Naive thymus-derived CD4-positive, alpha-beta T cell (primary cell): ENCODE measurements around the gene HAUS7. TPM values are rescaled to one million over a fixed set of nuclear protein-coding genes. Genes with fewer than 3 reads are reported as not detected.

Source experiments
- ATAC-seq: fragments of 150-1000 bp; cut with Tn5 transposase; 2 replicates; pipeline ENCODE4 v1.10.0; 2021; ENCODE audit warnings: mild to moderate bottlenecking, moderate library complexity
- CTCF ChIA-PET: fragments of 350-600 bp; sonication (Branson Sonifier 250); formaldehyde crosslinking; loops from one replicate; lab custom pipeline; 2021; ENCODE audit warnings: antibody characterized with exemption; lab: Charles Lee
- POLR2A ChIA-PET: fragments of 350-600 bp; sonication (Branson Sonifier 250); formaldehyde crosslinking; loops from one replicate; lab custom pipeline; 2021; ENCODE audit warnings: antibody characterized with exemption, inconsistent platforms; lab: Charles Lee
- DNase-seq, 9 donors: peaks; one replicate each; pipeline versions ENCODE4 v3.0.0 to v3.0.0-alpha.2; 2020 to 2022; ENCODE audit warnings: mixed read lengths in 1 of 9
- H3K27ac ChIP-seq: one replicate; pipeline ENCODE4 v1.7.0; 2013; ENCODE audit warnings: mild to moderate bottlenecking, low read depth, low read length, moderate library complexity
- H3K27me3 ChIP-seq, 2 donors: one replicate each; pipeline ENCODE4 v1.7.0; 2013; ENCODE audit warnings: low read length in 2 of 2, mild to moderate bottlenecking in 2 of 2, moderate library complexity in 2 of 2; ENCODE audit not compliant: control insufficient read depth in 2 of 2, insufficient read depth in 2 of 2
- H3K36me3 ChIP-seq, 3 experiments: 1 replicate in 2 of 3; 2 replicates in 1 of 3; pipeline ENCODE4 v1.7.0; 2013; ENCODE audit warnings: low read length in 3 of 3, mild to moderate bottlenecking in 3 of 3, moderate library complexity in 1 of 3; ENCODE audit not compliant: insufficient read depth in 3 of 3, control insufficient read depth in 2 of 3
- H3K4me1 ChIP-seq, 2 donors: one replicate each; pipeline ENCODE4 v1.7.0; 2013; ENCODE audit warnings: low read length in 2 of 2, mild to moderate bottlenecking in 2 of 2, moderate library complexity in 1 of 2; ENCODE audit not compliant: control insufficient read depth in 2 of 2, insufficient read depth in 2 of 2
- H3K4me3 ChIP-seq: 2 replicates; pipeline ENCODE4 v1.7.0; 2013; ENCODE audit warnings: mild to moderate bottlenecking, low read length
- H3K9me3 ChIP-seq, 3 experiments: 1 replicate in 2 of 3; 2 replicates in 1 of 3; pipeline ENCODE4 v1.7.0; 2013; ENCODE audit warnings: low read length in 3 of 3; ENCODE audit not compliant: control insufficient read depth in 2 of 3
- H3K27ac Mint-ChIP-seq, 9 donors: one replicate each; pipeline ENCODE4 v1.8.0; 2020 to 2022; ENCODE audit warnings: mixed read lengths in 9 of 9, mild to moderate bottlenecking in 8 of 9, moderate library complexity in 5 of 9, inconsistent platforms in 2 of 9
- H3K27me3 Mint-ChIP-seq, 5 donors: one replicate each; pipeline ENCODE4 v1.8.0; 2021 to 2022; ENCODE audit warnings: mixed read lengths in 5 of 5, mild to moderate bottlenecking in 1 of 5
- H3K36me3 Mint-ChIP-seq, 5 donors: one replicate each; pipeline ENCODE4 v1.8.0; 2020 to 2022; ENCODE audit warnings: mixed read lengths in 5 of 5, mild to moderate bottlenecking in 3 of 5, inconsistent platforms in 1 of 5
- H3K4me1 Mint-ChIP-seq, 7 donors: one replicate each; pipeline ENCODE4 v1.8.0; 2020 to 2022; ENCODE audit warnings: mixed read lengths in 7 of 7, mild to moderate bottlenecking in 3 of 7, inconsistent platforms in 1 of 7
- H3K4me3 Mint-ChIP-seq, 10 donors: one replicate each; pipeline ENCODE4 v1.8.0; 2020 to 2022; ENCODE audit warnings: mild to moderate bottlenecking in 10 of 10, mixed read lengths in 10 of 10, moderate library complexity in 6 of 10, inconsistent platforms in 2 of 10
- H3K9me3 Mint-ChIP-seq, 11 donors: one replicate each; pipeline ENCODE4 v1.8.0; 2020 to 2022; ENCODE audit warnings: mixed read lengths in 11 of 11, mild to moderate bottlenecking in 4 of 11, inconsistent platforms in 1 of 11, moderate library complexity in 1 of 11
- intact Hi-C, 2 donors: fragments of 100-400 bp; cut with micrococcal nuclease; formaldehyde crosslinking; loops; one replicate each; pipeline ENCODE4 v1.15.1; 2023
- polyA plus RNA-seq, 2 donors: library from polyadenylated mRNA; unstranded; fragments of 300-500 nt; fragmentation: Illumina TruSeq; gene quantifications; one replicate each; pipeline ENCODE4 v1.2.3, GENCODE V29; 2021
- total RNA-seq, 6 experiments: library from RNA in 5 of 6; stranded (reverse) in 5 of 6; gene quantifications; 1 replicate in 5 of 6; 2 replicates in 1 of 6; pipeline ENCODE4 v1.2.3 and lab custom pipeline; 2021 to 2026

Gene HAUS7
- total and polyA plus RNA-seq, 7 experiments from 2014 or later = 20.7 to 44.8 (median 28.4) TPM

GRCh38 chrX:153416781-153417450, 53.5 kb downstream of the HAUS7 start:
- no peaks in the 10 kb centered on the region for H3K36me3 ChIP-seq
- H3K9me3 Mint-ChIP-seq = no peaks in the 10 kb centered on the region
- H3K4me3 ChIP-seq = no peak overlapping the region
- H3K4me1 Mint-ChIP-seq = peaks cover 0 to 10% (median 6%) of the 10 kb centered on the region in 7 donors
- H3K27ac ChIP-seq = no peak overlapping the region
- ATAC-seq (no peak), DNase-seq (no peak)
- H3K9me3 ChIP-seq = no peaks in the 10 kb centered on the region
- H3K36me3 Mint-ChIP-seq = peaks cover 0 to 6% (median 0%) of the 10 kb centered on the region in 5 donors
- ChIA-PET CTCF (interaction anchor here (0.7 kb wide), 1 partner anchor 92 kb away, joined by 3 read pairs; no protein-coding TSS in a partner anchor), POLR2A (no interaction called here)
- H3K27ac Mint-ChIP-seq = no peak overlapping the region
- no peak overlapping the region for H3K4me3 Mint-ChIP-seq
- intact Hi-C loops = no loop called here
- H3K27me3 Mint-ChIP-seq = peaks cover 0 to 2% (median 0%) of the 10 kb centered on the region in 5 donors
- no peaks in the 10 kb centered on the region for H3K4me1 ChIP-seq
- H3K27me3 ChIP-seq = no peaks in the 10 kb centered on the region

- peaks cover 0 to 12% (median 8%) of the 10 kb centered on the region in 7 donors for H3K4me1 Mint-ChIP-seq
- ATAC-seq = no peak
Measured at GRCh38 chrX:153414856-153415510, 55.4 kb downstream of the HAUS7 start.

GRCh38 chrX:153413731-153414130, 56.6 kb downstream of the HAUS7 start:
- CTCF ChIA-PET = no interaction called here
- Mint-ChIP-seq H3K36me3 (no peaks in the 10 kb centered on the region), H3K4me3 (peak overlapping the region in 4 of 10 donors; percentile 20 to 37 (median 21)), H3K9me3 (no peaks in the 10 kb centered on the region), H3K4me1 (peaks cover 0 to 12% (median 8%) of the 10 kb centered on the region in 7 donors), H3K27ac (no peak overlapping the region), H3K27me3 (peaks cover 0 to 3% (median 0%) of the 10 kb centered on the region in 5 donors)
- intact Hi-C loops = no loop called here
- Histone ChIP-seq H3K9me3 (no peaks in the 10 kb centered on the region), H3K27me3 (no peaks in the 10 kb centered on the region), H3K36me3 (no peaks in the 10 kb centered on the region), H3K4me3 (no peak overlapping the region), H3K27ac (no peak overlapping the region), H3K4me1 (no peaks in the 10 kb centered on the region)
- ATAC-seq (no peak), DNase-seq (no peak)
- POLR2A ChIA-PET = no interaction called here

More at GRCh38 chrX:153414856-153415510, 55.4 kb downstream of the HAUS7 start:
- no peak overlapping the region for H3K27ac Mint-ChIP-seq
- ChIA-PET CTCF (no interaction called here), POLR2A (no interaction called here)
- DNase-seq = no peak
- no peaks in the 10 kb centered on the region for H3K36me3 Mint-ChIP-seq
- H3K36me3 ChIP-seq = no peaks in the 10 kb centered on the region
- peaks cover 0 to 3% (median 0%) of the 10 kb centered on the region in 5 donors for H3K27me3 Mint-ChIP-seq
- no peak overlapping the region for H3K4me3 ChIP-seq
- no peaks in the 10 kb centered on the region for H3K4me1 ChIP-seq
- no peaks in the 10 kb centered on the region for H3K9me3 ChIP-seq
- H3K27me3 ChIP-seq = no peaks in the 10 kb centered on the region
- intact Hi-C loops = no loop called here
- no peak overlapping the region for H3K4me3 Mint-ChIP-seq
- no peak overlapping the region for H3K27ac ChIP-seq
- H3K9me3 Mint-ChIP-seq = no peaks in the 10 kb centered on the region

- intact Hi-C loops = no loop called here
- peaks cover 0 to 12% (median 8%) of the 10 kb centered on the region in 7 donors for H3K4me1 Mint-ChIP-seq
Measured at GRCh38 chrX:153412746-153413720, 57.3 kb downstream of the HAUS7 start.

GRCh38 chrX:153411988-153412574, 58.3 kb downstream of the HAUS7 start:
- Histone ChIP-seq H3K4me1 (no peaks in the 10 kb centered on the region), H3K27me3 (no peaks in the 10 kb centered on the region), H3K9me3 (no peaks in the 10 kb centered on the region), H3K36me3 (no peaks in the 10 kb centered on the region), H3K4me3 (peak overlapping the region; percentile 18), H3K27ac (no peak overlapping the region)
- peak overlapping the region; percentile 29 to 81 (median 67) for H3K4me3 Mint-ChIP-seq
- peaks cover 0 to 12% (median 8%) of the 10 kb centered on the region in 7 donors for H3K4me1 Mint-ChIP-seq
- no peaks in the 10 kb centered on the region for H3K9me3 Mint-ChIP-seq
- ATAC-seq = peak; percentile 31
- POLR2A ChIA-PET = no interaction called here
- H3K27me3 Mint-ChIP-seq = peaks cover 0 to 3% (median 0%) of the 10 kb centered on the region in 5 donors
- DNase-seq = no peak
- intact Hi-C loops = no loop called here
- H3K27ac Mint-ChIP-seq = peak overlapping the region in 2 of 9 donors; percentile 8 to 16
- CTCF ChIA-PET = no interaction called here
- H3K36me3 Mint-ChIP-seq = no peaks in the 10 kb centered on the region

More at GRCh38 chrX:153412746-153413720, 57.3 kb downstream of the HAUS7 start:
- no peaks in the 10 kb centered on the region for H3K36me3 Mint-ChIP-seq
- H3K4me3 Mint-ChIP-seq = peak overlapping the region in 3 of 10 donors; percentile 77 to 81 (median 78)
- no peaks in the 10 kb centered on the region for H3K36me3 ChIP-seq
- peaks cover 0 to 3% (median 0%) of the 10 kb centered on the region in 5 donors for H3K27me3 Mint-ChIP-seq
- ChIA-PET POLR2A (no interaction called here), CTCF (no interaction called here)
- ATAC-seq (no peak), DNase-seq (no peak)
- no peaks in the 10 kb centered on the region for H3K9me3 ChIP-seq
- no peak overlapping the region for H3K27ac Mint-ChIP-seq
- H3K9me3 Mint-ChIP-seq = no peaks in the 10 kb centered on the region
- H3K4me1 ChIP-seq = no peaks in the 10 kb centered on the region
- H3K27me3 ChIP-seq = no peaks in the 10 kb centered on the region
- no peak overlapping the region for H3K4me3 ChIP-seq
- no peak overlapping the region for H3K27ac ChIP-seq
